Natural killer cell treated with Interleukin-12 subunit alpha and Interleukin-12 subunit beta and Interleukin-15 and Interleukin-18, amount 100 ng/mL, for 72 hours (primary cell): ENCODE measurements around the gene RPL15. TPM values are rescaled to one million over a fixed set of nuclear protein-coding genes. Genes with fewer than 3 reads are reported as not detected.

Experiments used
- ATAC-seq, 2 donors: fragments of 150-1000 bp; cut with Tn5 transposase in 1 of 2; sonication (Bioruptor Pico), chemical (Tn5 transposase) in 1 of 2; 2 replicates each; pipeline ENCODE4 v1.10.0; 2021
- DNase-seq: peaks from one replicate; pipeline ENCODE4 v3.0.0; 2022; ENCODE audit warnings: low spot score
- H3K27ac Mint-ChIP-seq, 2 donors: 1 replicate in 1 of 2; 2 replicates in 1 of 2; pipeline ENCODE4 v1.8.0; 2022; ENCODE audit warnings: mixed read lengths in 2 of 2, mild to moderate bottlenecking in 1 of 2, moderate library complexity in 1 of 2
- H3K27me3 Mint-ChIP-seq, 2 donors: 1 replicate in 1 of 2; 2 replicates in 1 of 2; pipeline ENCODE4 v1.8.0; 2022; ENCODE audit warnings: mixed read lengths in 2 of 2
- H3K36me3 Mint-ChIP-seq: one replicate; pipeline ENCODE4 v1.8.0; 2022; ENCODE audit warnings: mixed read lengths
- H3K4me1 Mint-ChIP-seq, 2 donors: 1 replicate in 1 of 2; 2 replicates in 1 of 2; pipeline ENCODE4 v1.8.0; 2022; ENCODE audit warnings: low read depth in 2 of 2, mixed read lengths in 2 of 2, mild to moderate bottlenecking in 1 of 2
- H3K4me3 Mint-ChIP-seq: one replicate; pipeline ENCODE4 v1.8.0; 2022; ENCODE audit warnings: mixed read lengths
- H3K9me3 Mint-ChIP-seq: 2 replicates; pipeline ENCODE4 v1.8.0; 2022; ENCODE audit warnings: mixed read lengths
- total RNA-seq, 2 donors: library from RNA; stranded (reverse); gene quantifications; one replicate each; pipeline ENCODE4 v1.2.3, GENCODE V29; 2022

Gene RPL15
- total RNA-seq, 2 donors from 2014 or later = 1,150 to 1,334 TPM

DNA sequence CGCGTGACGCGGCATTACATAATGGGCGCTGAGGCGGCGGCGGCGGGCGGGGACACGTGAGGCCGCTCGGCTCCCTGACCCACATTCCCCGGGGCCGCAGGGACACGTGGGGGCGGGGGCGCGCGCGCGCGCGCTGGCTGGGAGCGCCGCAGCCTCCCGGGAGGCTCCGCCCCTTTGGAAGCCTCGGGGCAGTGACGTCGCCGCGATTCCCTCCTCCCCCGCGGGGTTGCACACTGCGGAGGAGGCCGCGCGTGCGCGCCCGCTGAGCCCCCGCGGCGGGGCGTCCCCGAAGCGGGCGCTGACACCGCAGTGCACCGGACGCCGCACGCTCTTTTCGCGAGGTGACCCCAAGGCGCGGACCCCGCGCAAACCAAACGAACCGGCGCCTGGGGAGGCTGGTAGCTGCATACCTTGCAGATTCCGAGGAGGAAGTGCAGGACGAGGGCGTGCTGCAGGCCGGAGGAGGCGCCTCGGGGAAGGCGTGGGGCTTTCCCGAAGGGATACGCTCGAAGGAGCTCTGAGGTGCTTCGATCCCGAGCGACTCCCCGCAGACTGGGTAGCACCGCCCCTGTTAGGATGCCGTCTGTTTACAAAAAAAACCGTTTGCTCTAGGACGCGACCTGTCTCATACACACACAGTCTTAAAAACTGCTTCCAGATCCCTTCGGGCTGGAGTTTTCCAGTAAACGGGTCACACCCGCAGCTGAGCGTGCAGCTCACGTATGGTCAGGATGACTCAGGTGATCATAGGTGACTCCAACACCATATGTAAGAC is 29.2 kb downstream of the RPL15 start:
- H3K4me3 Mint-ChIP-seq = peak overlapping the region; percentile 88
- peak; percentile 96 for DNase-seq

DNA sequence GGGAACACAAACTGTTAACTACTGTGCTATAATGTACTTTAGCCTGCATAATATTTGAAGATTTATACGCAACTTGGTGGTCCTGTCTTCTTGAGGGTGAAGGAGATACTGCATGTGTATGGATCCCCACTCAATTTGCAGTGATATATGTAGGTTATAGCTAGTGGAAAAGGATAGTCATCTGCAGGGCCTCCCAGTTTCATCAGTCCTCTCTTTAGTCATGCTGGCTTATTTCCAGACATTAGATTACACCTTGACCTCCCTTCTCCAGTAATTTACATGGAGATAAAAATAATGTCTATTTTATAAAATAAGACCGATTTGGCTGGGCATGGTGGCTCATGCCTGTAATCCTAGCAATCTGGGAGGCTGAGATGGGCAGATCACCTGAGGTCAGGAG is 31.8 kb downstream of the RPL15 start:
- Mint-ChIP-seq H3K9me3 (no peaks in the 10 kb centered on the region), H3K27ac (no peak overlapping the region), H3K4me3 (no peak overlapping the region), H3K27me3 (peaks cover 3 to 7% of the 10 kb centered on the region in 2 donors), H3K4me1 (peaks cover 41 to 51% of the 10 kb centered on the region in 2 donors), H3K36me3 (no peaks in the 10 kb centered on the region)
- DNase-seq = no peak
- ATAC-seq = no peak

More for the DNA sequence above, 29.2 kb downstream of the RPL15 start:
- H3K27me3 Mint-ChIP-seq = peaks cover 3 to 7% of the 10 kb centered on the region in 2 donors
- peak; percentile 90 for ATAC-seq
- no peaks in the 10 kb centered on the region for H3K9me3 Mint-ChIP-seq
- no peaks in the 10 kb centered on the region for H3K36me3 Mint-ChIP-seq
- H3K27ac Mint-ChIP-seq = peak overlapping the region; percentile 73 to 75
- peaks cover 31 to 41% of the 10 kb centered on the region in 2 donors for H3K4me1 Mint-ChIP-seq

DNA sequence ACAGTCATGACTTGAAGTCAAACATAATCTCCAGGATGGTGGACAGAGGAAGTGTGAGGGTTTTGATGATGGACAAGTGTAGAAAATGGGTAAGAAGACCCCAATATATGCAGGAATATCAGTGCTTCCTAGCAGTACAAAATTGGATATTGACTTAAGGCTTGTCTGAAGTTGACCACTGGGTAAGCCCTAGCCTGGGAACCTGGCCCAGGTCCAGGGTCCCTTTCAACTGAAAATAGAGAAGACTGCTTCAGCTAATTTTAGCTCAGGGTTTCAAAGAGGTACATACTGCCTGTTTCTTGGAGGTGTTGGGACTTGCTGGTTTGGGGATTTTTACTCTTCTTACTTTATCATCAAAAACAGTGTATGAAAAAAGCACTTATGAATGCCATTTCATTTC is 32.9 kb downstream of the RPL15 start:
- no peak for DNase-seq
- ATAC-seq = no peak
- no peaks in the 10 kb centered on the region for H3K36me3 Mint-ChIP-seq
- H3K4me3 Mint-ChIP-seq = peak overlapping the region; percentile 66
- peak overlapping the region; percentile 61 to 90 for H3K27ac Mint-ChIP-seq
- H3K9me3 Mint-ChIP-seq = no peaks in the 10 kb centered on the region
- H3K27me3 Mint-ChIP-seq = no peaks in the 10 kb centered on the region
- H3K4me1 Mint-ChIP-seq = peaks cover 35 to 41% of the 10 kb centered on the region in 2 donors

DNA sequence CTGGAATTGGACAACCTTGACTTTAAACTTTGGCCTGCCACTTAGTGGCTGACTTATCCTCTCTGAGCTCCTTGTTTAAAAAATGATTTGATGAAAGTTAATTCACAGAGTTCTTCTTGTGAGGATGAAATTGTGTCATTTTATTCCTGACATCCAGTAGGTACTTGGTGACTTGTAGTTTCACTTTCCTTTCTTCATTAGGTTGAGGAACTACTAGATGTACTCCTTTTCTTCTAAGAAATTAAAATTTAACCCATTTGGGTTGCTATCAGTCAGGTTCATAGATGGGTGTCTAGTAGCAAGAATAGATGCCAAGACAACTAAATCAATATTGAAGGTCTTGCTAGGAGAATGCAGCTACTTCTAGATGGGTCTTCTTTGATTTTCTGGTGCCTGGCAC is 33.4 kb downstream of the RPL15 start:
- Mint-ChIP-seq H3K9me3 (no peaks in the 10 kb centered on the region), H3K27ac (peak overlapping the region; percentile 61 to 90), H3K27me3 (no peaks in the 10 kb centered on the region), H3K4me3 (peak overlapping the region; percentile 66), H3K4me1 (peaks cover 35 to 41% of the 10 kb centered on the region in 2 donors), H3K36me3 (no peaks in the 10 kb centered on the region)
- DNase-seq (no peak), ATAC-seq (no peak)

- no peak for DNase-seq
- H3K36me3 Mint-ChIP-seq = no peaks in the 10 kb centered on the region
- no peaks in the 10 kb centered on the region for H3K27me3 Mint-ChIP-seq
- no peak overlapping the region for H3K4me3 Mint-ChIP-seq
- H3K27ac Mint-ChIP-seq = no peak overlapping the region
- H3K9me3 Mint-ChIP-seq = no peaks in the 10 kb centered on the region
- peaks cover 33% of the 10 kb centered on the region in 2 donors for H3K4me1 Mint-ChIP-seq
- no peak for ATAC-seq
These were observed 35.7 kb downstream of the RPL15 start for GRCh38 chr3:23952646-23953045.

GRCh38 chr3:23953523-23953922 is 36.6 kb downstream of the RPL15 start:
- H3K36me3 Mint-ChIP-seq = no peaks in the 10 kb centered on the region
- H3K27me3 Mint-ChIP-seq = no peaks in the 10 kb centered on the region
- no peak for ATAC-seq
- peak overlapping the region in 1 of 2 donors; percentile 50 for H3K27ac Mint-ChIP-seq
- H3K9me3 Mint-ChIP-seq = no peaks in the 10 kb centered on the region
- DNase-seq = no peak
- H3K4me3 Mint-ChIP-seq = no peak overlapping the region
- peaks cover 30 to 31% of the 10 kb centered on the region in 2 donors for H3K4me1 Mint-ChIP-seq

DNA sequence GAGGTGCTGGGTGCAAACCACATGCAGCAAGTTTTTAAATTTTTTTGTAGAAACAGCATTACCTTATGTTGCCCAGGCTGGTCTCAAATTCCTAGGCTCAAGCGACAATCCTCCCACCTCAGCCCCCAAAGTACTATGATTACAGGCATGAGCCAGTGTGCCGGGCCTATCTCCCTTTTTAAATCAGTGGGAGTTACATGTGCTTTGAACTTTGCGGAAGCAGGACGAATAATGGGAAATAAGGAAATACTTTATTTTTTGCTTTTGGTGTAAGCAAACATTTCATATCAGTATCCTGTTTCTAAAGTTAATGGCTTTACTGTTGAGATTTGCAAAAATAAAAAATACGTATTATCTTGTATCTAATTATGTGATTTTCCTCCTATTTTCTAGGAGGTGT is 37.2 kb downstream of the RPL15 start:
- no peaks in the 10 kb centered on the region for H3K36me3 Mint-ChIP-seq
- no peak for ATAC-seq
- H3K27ac Mint-ChIP-seq = no peak overlapping the region
- H3K27me3 Mint-ChIP-seq = no peaks in the 10 kb centered on the region
- H3K4me3 Mint-ChIP-seq = no peak overlapping the region
- no peaks in the 10 kb centered on the region for H3K9me3 Mint-ChIP-seq
- no peak for DNase-seq
- peaks cover 32 to 36% of the 10 kb centered on the region in 2 donors for H3K4me1 Mint-ChIP-seq

DNA sequence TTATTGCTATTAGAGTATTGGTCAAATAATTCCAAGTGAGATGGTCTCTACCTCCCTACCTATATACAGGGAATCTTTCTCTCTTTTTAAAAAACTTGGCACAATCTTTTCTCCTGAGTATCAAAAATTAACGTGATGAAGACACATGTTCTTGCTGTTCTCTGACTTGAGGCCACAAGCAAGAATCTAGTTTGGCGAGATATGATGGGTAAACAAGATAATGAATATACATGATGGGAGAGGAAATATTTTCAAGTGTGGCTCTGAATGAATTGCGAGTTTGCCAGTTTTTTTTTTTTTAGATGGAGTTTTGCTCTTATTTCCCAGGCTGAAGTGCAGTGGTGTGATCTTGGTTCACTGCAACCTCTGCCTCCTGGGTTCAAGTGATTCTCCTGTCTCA is 39.8 kb downstream of the RPL15 start:
- DNase-seq (no peak), ATAC-seq (no peak)
- Mint-ChIP-seq H3K27ac (no peak overlapping the region), H3K36me3 (no peaks in the 10 kb centered on the region), H3K9me3 (no peaks in the 10 kb centered on the region), H3K4me1 (peaks cover 22 to 27% of the 10 kb centered on the region in 2 donors), H3K4me3 (no peak overlapping the region), H3K27me3 (no peaks in the 10 kb centered on the region)

DNA sequence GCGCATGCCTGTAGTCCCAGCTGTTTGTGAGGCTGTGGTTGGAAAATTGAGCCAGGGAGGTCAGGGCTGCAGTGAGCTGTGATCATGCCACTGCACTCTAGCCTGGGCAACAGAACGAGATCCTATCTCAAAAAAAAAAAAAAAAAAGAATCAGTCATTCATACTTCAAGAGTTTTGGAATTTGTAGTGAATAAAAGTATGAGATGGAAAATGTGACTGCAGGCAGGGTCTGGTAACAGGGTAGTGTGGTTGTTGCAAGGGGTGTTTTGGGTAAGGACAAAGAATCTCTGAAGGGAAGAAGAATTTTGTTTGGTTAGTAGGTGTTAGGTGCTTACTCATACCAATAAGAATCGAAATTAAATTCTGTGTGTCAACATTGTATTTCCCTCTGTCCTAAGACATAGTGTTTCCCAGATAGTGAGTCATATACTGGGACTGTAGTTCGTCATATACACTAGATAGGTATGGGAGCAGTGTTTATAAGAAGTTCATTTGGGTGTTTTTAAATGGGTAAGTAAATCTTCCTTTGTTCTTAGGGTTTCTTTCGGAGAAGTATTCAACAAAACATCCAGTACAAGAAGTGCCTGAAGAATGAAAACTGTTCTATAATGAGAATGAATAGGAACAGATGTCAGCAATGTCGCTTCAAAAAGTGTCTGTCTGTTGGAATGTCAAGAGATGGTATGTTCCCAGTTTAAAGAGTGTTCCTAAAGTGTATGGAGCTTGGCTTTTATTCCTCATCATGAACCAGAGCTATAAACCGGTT is 42.4 kb downstream of the RPL15 start:
- ATAC-seq (peak; percentile 92 to 98), DNase-seq (no peak)
- Mint-ChIP-seq H3K9me3 (no peaks in the 10 kb centered on the region), H3K27me3 (no peaks in the 10 kb centered on the region), H3K4me3 (peak overlapping the region; percentile 49), H3K36me3 (peaks cover 8% of the 10 kb centered on the region), H3K27ac (peak overlapping the region; percentile 73 to 91), H3K4me1 (peaks cover 14 to 16% of the 10 kb centered on the region in 2 donors)

GRCh38 chr3:23960649-23961048 is 43.7 kb downstream of the RPL15 start:
- DNase-seq (no peak), ATAC-seq (no peak)
- Mint-ChIP-seq H3K27ac (peak overlapping the region; percentile 33 to 68), H3K4me1 (peaks cover 11 to 16% of the 10 kb centered on the region in 2 donors), H3K9me3 (no peaks in the 10 kb centered on the region), H3K27me3 (no peaks in the 10 kb centered on the region), H3K4me3 (no peak overlapping the region), H3K36me3 (peaks cover 8% of the 10 kb centered on the region)

DNA sequence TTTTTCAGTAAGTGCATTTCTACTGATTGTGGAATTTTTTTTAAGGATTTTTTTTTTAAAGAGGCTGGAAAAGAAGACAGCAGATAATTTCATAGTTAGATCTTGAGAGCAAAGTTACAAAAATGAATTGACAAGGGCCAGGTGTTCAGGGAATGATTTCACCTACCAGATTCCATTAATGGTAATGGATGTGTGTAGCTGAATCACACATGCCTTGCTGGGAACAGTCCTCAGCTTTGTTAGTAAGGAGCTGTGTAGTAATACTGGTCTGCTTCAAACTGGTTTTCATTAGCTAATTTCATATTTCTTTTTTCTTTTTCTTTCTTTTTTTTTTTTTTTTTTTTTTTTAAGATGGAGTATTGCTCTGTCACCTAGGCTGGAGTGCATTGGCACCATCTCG is 44.1 kb downstream of the RPL15 start:
- Mint-ChIP-seq H3K4me1 (peaks cover 11 to 20% of the 10 kb centered on the region in 2 donors), H3K27ac (peak overlapping the region; percentile 33 to 68), H3K9me3 (no peaks in the 10 kb centered on the region), H3K4me3 (no peak overlapping the region), H3K36me3 (peaks cover 11% of the 10 kb centered on the region), H3K27me3 (no peaks in the 10 kb centered on the region)
- DNase-seq = no peak
- no peak for ATAC-seq

DNA sequence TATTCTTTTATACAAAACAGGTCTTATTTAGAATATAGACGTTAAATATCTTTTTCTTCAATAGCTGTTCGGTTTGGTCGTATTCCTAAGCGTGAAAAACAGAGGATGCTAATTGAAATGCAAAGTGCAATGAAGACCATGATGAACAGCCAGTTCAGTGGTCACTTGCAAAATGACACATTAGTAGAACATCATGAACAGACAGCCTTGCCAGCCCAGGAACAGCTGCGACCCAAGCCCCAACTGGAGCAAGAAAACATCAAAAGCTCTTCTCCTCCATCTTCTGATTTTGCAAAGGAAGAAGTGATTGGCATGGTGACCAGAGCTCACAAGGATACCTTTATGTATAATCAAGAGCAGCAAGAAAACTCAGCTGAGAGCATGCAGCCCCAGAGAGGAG is 45.0 kb downstream of the RPL15 start:
- Mint-ChIP-seq H3K27me3 (no peaks in the 10 kb centered on the region), H3K36me3 (peaks cover 13% of the 10 kb centered on the region), H3K4me1 (peaks cover 11 to 22% of the 10 kb centered on the region in 2 donors), H3K4me3 (no peak overlapping the region), H3K9me3 (no peaks in the 10 kb centered on the region), H3K27ac (no peak overlapping the region)
- DNase-seq (no peak), ATAC-seq (no peak)

DNA sequence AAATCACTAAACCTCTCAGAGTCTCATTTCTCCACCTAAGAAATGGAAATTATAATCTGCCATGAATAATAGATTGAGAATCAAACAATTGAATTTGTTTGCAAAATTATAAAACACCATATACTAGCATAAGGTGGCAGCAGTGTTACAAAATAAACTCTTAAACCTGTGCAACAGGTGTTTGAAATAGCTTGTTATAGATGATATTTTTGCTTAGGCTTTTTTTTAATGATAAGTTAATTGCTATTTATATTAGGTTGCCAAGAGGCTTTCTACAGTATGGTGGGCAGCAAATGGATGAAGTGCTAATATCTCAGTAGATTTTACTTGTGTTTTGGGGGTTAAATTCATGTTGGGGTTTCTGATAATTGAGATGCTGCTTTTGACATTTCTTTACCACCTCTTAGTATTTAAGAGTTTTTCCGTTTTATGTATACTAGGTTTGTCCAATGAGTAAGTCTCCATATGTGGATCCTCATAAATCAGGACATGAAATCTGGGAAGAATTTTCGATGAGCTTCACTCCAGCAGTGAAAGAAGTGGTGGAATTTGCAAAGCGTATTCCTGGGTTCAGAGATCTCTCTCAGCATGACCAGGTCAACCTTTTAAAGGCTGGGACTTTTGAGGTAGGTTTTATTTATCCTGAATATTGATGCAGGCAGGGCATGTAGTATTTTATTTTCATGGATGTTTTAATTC is 47.8 kb downstream of the RPL15 start:
- Mint-ChIP-seq H3K36me3 (peaks cover 13% of the 10 kb centered on the region), H3K9me3 (no peaks in the 10 kb centered on the region), H3K4me1 (peaks cover 6 to 12% of the 10 kb centered on the region in 2 donors), H3K4me3 (no peak overlapping the region), H3K27me3 (no peaks in the 10 kb centered on the region), H3K27ac (no peak overlapping the region)
- ATAC-seq (no peak), DNase-seq (no peak)

DNA sequence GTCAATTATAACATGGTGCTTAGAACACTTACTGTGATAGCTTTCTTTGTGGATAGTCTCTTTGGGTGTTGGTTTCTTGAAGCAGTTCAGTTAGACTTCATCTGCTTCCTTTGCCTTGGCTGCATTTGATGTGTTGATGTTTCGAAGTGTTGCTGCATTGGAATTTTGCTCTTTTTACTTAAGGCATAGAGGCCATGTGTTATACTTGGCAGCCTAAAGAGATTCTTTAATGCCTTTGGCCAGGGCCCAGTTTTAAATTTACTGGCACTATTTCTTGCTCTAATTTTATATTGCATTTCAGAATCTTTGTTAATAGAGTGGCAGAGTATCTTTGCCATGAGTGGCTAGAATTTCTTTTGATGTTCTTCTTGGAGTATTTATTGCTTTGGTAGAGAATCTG is 49.4 kb downstream of the RPL15 start:
- Mint-ChIP-seq H3K9me3 (no peaks in the 10 kb centered on the region), H3K36me3 (peaks cover 13% of the 10 kb centered on the region), H3K27me3 (no peaks in the 10 kb centered on the region), H3K27ac (no peak overlapping the region), H3K4me1 (peaks cover 5 to 9% of the 10 kb centered on the region in 2 donors), H3K4me3 (no peak overlapping the region)
- ATAC-seq = no peak
- no peak for DNase-seq
